HEK293 (cell line): ENCODE data around the gene SF1.

Experiments used
- CTCF ChIP-seq: fragments of 450-650 bp; formaldehyde crosslinking; IDR thresholded peaks from 2 replicates; pipeline ENCODE4 v1.5.1; 2016; ENCODE audit warnings: missing biosample characterization, missing genetic modification characterization
- ZBTB11 ChIP-seq: fragments of 450-650 bp; formaldehyde crosslinking; conservative IDR thresholded peaks from 2 replicates; pipeline ENCODE4 v1.5.1; 2016; ENCODE audit warnings: low read depth, missing biosample characterization, missing genetic modification characterization
- ZNF302 ChIP-seq: fragments of 450-650 bp; formaldehyde crosslinking; IDR thresholded peaks from 2 replicates; pipeline ENCODE4 v1.5.1; 2016; ENCODE audit warnings: missing biosample characterization, missing genetic modification characterization, low read depth

GRCh38 chr11:64739871-64740270, 38.5 kb downstream of the SF1 start:
- no peak for TF ChIP-seq ZNF302 (tag by site-specific recombination)
- TF ChIP-seq ZBTB11 (tag by site-specific recombination) = no peak
- TF ChIP-seq CTCF (tag by site-specific recombination) = no peak
